Right lobe of liver (tissue), 6 donors: ENCODE results near the gene COL1A2. TPM values are rescaled to one million over a fixed set of nuclear protein-coding genes. Genes with fewer than 3 reads are reported as not detected.

Source experiments
- ATAC-seq, 4 donors: fragments of 200-7000 bp; cut with Tn5 transposase; one replicate each; pipeline ENCODE4 v1.9.1; 2020; ENCODE audit warnings: mild to moderate bottlenecking in 4 of 4, moderate library complexity in 4 of 4
- DNase-seq, 3 donors: peaks; one replicate each; pipeline ENCODE4 v3.0.0-alpha.2; 2020
- H3K27ac ChIP-seq, 3 donors: fragments of 200-600 bp; one replicate each; pipeline ENCODE4 v1.8.0; 2022
- H3K27me3 ChIP-seq, 2 donors: fragments of 200-600 bp; one replicate each; pipeline ENCODE4 v1.8.0; 2022
- H3K36me3 ChIP-seq, 4 donors: fragments of 200-600 bp; sonication (generic) in 1 of 4; one replicate each; pipeline versions ENCODE4 v1.5.1 to v1.8.0; 2017 to 2022; ENCODE audit warnings: control low read depth in 1 of 4
- H3K4me1 ChIP-seq, 4 donors: fragments of 200-600 bp; sonication (generic) in 1 of 4; one replicate each; pipeline versions ENCODE4 v1.5.1 to v1.8.0; 2017 to 2022; ENCODE audit warnings: control low read depth in 1 of 4
- H3K4me3 ChIP-seq, 3 donors: fragments of 200-600 bp; one replicate each; pipeline ENCODE4 v1.8.0; 2022
- H3K9me3 ChIP-seq, 4 donors: fragments of 200-600 bp; sonication (generic) in 1 of 4; one replicate each; pipeline versions ENCODE4 v1.5.1 to v1.8.0; 2017 to 2022; ENCODE audit warnings: control low read depth in 1 of 4
- POLR2A ChIP-seq: fragments of 450-650 bp; IDR thresholded peaks from one replicate; pipeline ENCODE4 v1.6.1; 2017; ENCODE audit warnings: antibody characterized with exemption, mild to moderate bottlenecking
- WGBS: methylation state at CpG from one replicate; pipeline ENCODE4 v1.1.6; 2018; ENCODE audit warnings: low coverage, low lambda C conversion rate; ENCODE audit not compliant: insufficient coverage; ENCODE audit errors: missing lambda C conversion rate; 5-methylcytosine and 5-hydroxymethylcytosine counted together
- intact Hi-C, 2 donors: fragments of 100-400 bp; cut with DNase I; formaldehyde crosslinking; loops; one replicate each; pipeline versions ENCODE4 v1.11.2 to v1.14.1; 2022
- total RNA-seq, 6 experiments: library from RNA; depleted of rRNA in 2 of 6; stranded (reverse); fragments of >200 nt in 2 of 6; fragmentation: NEBNext Ultra II Directional in 3 of 6; extraction: Animal tissue kit (Norgen Biotek cat#: 25700) in 3 of 6; gene quantifications; one replicate each; pipeline versions ENCODE4 v1.1.0 to v1.2.4, GENCODE V29; 2016 to 2023
- TF ChIP-seq, protein P1 (sequence below), 4 donors: fragments of 200-600 bp in 3 of 4; fragments of 450-650 bp in 1 of 4; IDR thresholded peaks; one replicate each; pipeline versions ENCODE4 v1.5.1 to v1.8.0; 2016 to 2022; ENCODE audit warnings: antibody characterized with exemption in 4 of 4, mild to moderate bottlenecking in 2 of 4
- donor health status: DM: no; HTN: yes; CAD: no.
- donor health status: DM: no; HTN: no; CAD: no.
- donor health status: DM: no; HTN: no; CAD: no.
- donor health status: DM: no; HTN: yes; CAD: no.
- donor health status: DM: no; HTN: yes; CAD: no.

The COL1A2 gene
- total RNA-seq, 6 experiments from 2014 or later, result 5.6 to 49.8 (median 18.4) TPM

DNA sequence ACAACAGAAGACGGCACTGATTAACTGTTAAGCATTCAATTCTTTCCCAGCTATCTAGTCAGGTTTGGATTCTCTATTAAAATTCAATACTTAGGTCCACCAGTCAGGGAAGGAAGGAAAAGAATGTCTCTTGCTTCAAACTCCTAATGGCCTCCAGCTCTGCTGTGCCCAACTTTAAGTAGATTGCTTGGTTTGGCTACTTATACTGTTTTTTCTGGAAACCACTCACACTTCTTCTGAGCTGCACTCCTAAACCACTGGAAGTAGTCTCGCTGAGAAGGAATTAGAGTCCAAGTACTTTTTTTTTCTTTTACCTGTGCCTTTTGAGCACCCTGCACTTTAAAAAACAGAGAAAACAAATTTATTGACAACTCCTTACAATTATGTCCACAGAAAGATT is 26.7 kb upstream of the COL1A2 start:
- 55% methylated on average over 2 of the region's 2 CpGs for WGBS
- H3K4me3 ChIP-seq, result no peak overlapping the region
- TF ChIP-seq POLR2A, result no peak
- TF ChIP-seq, protein P1, sequence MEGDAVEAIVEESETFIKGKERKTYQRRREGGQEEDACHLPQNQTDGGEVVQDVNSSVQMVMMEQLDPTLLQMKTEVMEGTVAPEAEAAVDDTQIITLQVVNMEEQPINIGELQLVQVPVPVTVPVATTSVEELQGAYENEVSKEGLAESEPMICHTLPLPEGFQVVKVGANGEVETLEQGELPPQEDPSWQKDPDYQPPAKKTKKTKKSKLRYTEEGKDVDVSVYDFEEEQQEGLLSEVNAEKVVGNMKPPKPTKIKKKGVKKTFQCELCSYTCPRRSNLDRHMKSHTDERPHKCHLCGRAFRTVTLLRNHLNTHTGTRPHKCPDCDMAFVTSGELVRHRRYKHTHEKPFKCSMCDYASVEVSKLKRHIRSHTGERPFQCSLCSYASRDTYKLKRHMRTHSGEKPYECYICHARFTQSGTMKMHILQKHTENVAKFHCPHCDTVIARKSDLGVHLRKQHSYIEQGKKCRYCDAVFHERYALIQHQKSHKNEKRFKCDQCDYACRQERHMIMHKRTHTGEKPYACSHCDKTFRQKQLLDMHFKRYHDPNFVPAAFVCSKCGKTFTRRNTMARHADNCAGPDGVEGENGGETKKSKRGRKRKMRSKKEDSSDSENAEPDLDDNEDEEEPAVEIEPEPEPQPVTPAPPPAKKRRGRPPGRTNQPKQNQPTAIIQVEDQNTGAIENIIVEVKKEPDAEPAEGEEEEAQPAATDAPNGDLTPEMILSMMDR (IDR thresholded peaks at IDR 0.05), result no peak
- no peaks in the 10 kb centered on the region for H3K4me1 ChIP-seq
- H3K27ac ChIP-seq, result no peak overlapping the region
- DNase-seq, result no peak
- ATAC-seq, result no peak
- H3K36me3 ChIP-seq, result no peaks in the 10 kb centered on the region
- H3K27me3 ChIP-seq, result no peaks in the 10 kb centered on the region
- H3K9me3 ChIP-seq, result no peaks in the 10 kb centered on the region
- intact Hi-C loops, result no loop called here

DNA sequence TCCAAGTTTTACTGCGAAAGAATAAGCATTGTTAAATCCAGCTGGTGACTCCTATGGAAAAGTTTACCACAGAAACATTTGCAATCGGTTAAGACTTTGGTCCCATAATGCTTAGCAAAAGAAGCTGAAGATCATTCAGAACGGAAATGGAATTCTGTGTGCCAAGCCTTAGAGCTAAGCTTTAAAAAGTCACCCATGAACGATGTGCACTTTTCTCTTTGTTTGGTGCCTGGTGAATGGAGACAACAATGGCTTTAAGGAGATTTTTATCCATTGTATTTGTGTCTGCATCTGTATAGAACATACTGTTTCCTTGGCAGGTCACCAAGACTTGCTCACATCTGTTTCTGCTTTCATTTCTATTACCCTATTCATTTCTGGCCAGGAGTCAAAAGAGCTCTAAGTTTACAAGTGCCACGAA is 26.3 kb upstream of the COL1A2 start:
- no peak for ATAC-seq
- H3K9me3 ChIP-seq, result no peaks in the 10 kb centered on the region
- H3K36me3 ChIP-seq, result no peaks in the 10 kb centered on the region
- intact Hi-C loops, result no loop called here
- H3K27me3 ChIP-seq, result no peaks in the 10 kb centered on the region
- H3K4me3 ChIP-seq, result no peak overlapping the region
- H3K4me1 ChIP-seq, result no peaks in the 10 kb centered on the region
- 37% methylated on average over 5 of the region's 5 CpGs for WGBS
- DNase-seq, result no peak
- TF ChIP-seq, protein P1 (IDR thresholded peaks at IDR 0.05), result no peak
- TF ChIP-seq POLR2A, result no peak
- H3K27ac ChIP-seq, result no peak overlapping the region

DNA sequence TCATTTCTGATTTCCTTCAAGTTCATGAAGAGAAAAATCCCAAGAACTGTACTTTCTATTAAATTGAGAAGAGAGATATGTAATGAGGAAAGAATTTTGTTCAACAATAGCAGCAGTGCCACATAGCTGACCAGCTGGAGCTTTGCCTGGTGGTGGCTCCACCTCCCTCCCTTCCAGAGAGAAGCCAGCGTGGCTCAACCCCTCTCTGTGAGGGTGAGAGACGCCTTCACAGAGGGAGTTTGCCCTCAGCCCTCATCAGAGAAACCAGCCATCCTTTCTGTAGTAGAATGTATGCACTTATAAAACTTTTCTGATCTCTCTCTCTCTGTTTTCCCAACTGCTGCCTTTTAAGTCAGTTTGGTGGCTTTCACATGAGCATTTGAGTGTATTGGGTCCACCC is 20.5 kb upstream of the COL1A2 start:
- Histone ChIP-seq H3K27ac (peak overlapping the region; percentile 20 to 45 (median 32)), H3K36me3 (no peaks in the 10 kb centered on the region), H3K27me3 (no peaks in the 10 kb centered on the region), H3K4me3 (no peak overlapping the region), H3K4me1 (no peaks in the 10 kb centered on the region), H3K9me3 (no peaks in the 10 kb centered on the region)
- ATAC-seq, result peak in 3 of 4 donors; percentile 25 to 61 (median 39)
- intact Hi-C loops, result no loop called here
- TF ChIP-seq, protein P1 (IDR thresholded peaks at IDR 0.05), result no peak
- no peak for TF ChIP-seq POLR2A
- 0% methylated on average over 2 of the region's 2 CpGs for WGBS
- DNase-seq, result peak in 1 of 3 donors; percentile 21

DNA sequence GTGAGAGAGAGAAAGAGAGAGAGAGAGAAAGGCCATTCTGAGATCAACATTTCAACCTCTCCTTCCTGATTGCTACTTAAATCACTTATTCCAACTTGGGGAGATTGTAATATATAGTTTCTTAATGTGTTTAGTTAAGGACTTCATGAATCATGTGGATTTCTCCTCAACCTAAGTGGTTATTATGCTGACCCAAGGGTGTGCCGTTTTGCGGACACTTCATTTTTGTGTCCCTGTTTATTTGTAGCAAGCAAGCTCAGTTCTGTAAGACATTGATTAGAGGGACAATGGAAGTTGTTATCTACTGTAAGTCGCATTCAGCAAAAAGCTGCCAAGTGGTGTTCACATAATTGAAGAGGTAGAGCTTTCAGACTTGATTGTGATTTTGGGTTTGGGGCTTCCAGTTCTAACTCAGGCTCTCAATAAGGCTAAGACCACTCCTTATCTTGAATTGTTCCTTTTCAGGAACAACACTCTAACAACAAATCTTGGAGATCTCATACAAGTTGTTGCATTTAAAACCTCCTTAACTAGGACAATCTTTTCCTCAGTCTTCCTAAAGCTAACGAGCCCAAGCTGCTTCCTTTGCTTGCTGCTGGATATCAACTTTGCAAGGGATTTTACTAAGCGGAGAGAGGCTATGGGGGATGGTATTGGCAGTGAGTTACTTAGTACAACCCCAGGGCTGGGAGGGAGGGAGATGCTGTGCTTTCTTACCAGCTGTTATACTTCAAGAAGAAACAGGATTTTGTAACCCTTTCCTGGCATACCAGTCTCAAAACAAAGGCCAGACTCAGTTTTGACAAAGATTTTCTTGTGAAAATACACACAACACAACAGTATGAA is 19.8 kb upstream of the COL1A2 start:
- H3K4me3 ChIP-seq, result no peak overlapping the region
- no peaks in the 10 kb centered on the region for H3K27me3 ChIP-seq
- no peaks in the 10 kb centered on the region for H3K36me3 ChIP-seq
- no peaks in the 10 kb centered on the region for H3K4me1 ChIP-seq
- WGBS, result 41% methylated on average over 5 of the region's 5 CpGs
- intact Hi-C loops, result no loop called here
- DNase-seq (no peak), ATAC-seq (peak; percentile 15 to 60 (median 51))
- TF ChIP-seq, protein P1 (IDR thresholded peaks at IDR 0.05), result no peak
- TF ChIP-seq POLR2A, result no peak
- H3K27ac ChIP-seq, result peak overlapping the region; percentile 32 to 47 (median 45)
- no peaks in the 10 kb centered on the region for H3K9me3 ChIP-seq
